Glomerular visceral epithelial cell (primary cell): ENCODE results near the gene COL24A1.

Source experiments
- DNase-seq: peaks from one replicate; pipeline ENCODE4 v3.0.0-alpha.2; 2016; ENCODE audit errors: extremely low spot score

Gene COL24A1

DNA sequence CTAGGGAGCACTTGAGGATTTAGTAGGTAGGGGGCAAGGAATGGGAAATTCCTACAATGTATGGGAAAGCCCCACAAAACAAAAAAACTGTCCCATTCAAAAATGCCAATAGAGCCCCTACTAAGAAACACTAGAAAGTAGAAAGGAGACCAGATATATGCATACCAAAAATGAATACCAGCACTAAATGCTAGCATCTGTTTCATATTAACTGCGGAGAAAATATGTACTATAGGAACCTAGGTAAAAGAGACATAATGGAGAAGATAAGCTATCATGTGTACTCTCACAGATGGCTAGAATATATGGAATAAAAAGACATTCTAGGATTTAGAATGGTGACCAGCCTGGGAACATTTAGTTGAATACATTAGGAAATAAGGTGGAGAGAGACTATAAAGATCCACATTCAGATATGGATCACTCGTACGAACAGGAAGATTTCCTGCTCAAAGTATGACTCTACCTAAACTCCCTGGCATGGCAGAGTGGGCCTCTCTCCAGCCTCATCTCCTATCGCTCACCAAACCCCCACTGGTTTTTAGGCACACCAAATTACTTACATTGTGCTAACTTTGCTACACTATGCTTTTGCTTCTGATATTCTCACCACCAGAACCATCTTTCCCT lies 466.7 kb downstream of the COL24A1 start:
- no peak for DNase-seq

DNA sequence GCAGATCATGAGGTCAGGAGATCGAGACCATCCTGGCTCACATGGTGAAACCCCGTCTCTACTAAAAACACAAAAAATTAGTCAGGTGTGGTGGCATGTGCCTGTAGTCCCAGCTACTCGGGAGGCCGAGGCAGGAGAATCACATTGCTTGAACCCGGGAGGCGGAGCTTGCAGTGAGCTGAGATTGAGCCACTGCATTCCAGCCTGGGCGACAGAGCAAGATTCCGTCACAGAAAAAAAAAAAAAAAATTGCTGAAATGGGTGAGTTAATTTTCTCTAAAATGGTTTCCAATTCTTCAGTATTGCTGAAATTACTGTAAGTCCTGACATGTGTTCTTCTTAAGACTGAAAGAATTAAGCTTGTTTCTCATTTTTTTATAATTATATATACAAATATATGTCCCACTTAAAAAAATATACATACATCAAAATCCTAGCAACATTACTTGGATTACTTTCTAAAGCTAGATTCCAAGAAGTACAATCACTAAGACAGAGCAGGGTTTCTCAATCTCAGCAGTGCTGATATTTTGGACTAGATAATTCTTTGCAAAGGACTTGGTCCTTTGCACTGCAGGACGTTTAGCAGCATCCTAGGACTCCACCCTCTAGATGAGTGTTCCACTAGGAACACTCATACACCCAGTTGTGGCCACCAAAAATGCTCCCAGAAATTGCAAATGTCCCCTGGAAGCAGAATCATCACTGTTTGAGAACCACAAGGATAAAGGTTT lies 473.1 kb downstream of the COL24A1 start:
- DNase-seq: no peak

DNA sequence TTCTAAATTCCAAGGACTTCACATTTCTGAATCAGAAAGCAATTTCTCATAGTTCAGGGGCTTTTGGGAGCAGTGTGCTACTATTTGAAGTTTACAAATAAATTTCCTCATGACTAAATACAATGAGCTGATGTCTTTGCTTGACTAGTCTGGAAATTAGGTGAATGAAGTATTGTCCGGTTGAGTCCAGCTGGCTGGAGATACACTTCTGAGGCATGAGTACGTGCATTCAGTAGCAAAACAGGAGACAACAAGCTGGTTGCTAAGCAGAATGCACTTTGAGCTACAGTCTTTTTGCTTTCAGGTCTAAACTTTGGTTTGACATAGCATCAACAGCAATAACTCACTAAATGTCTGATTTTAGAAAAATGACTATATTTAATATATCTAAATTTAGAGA lies 475.5 kb downstream of the COL24A1 start:
- DNase-seq: peak; percentile 74
